Uterus (tissue), 2 donors: Measurements from ENCODE around the gene LRSAM1.

Experiments used
- CTCF ChIP-seq, 4 experiments: fragments of 200-600 bp in 2 of 4; fragments of 450-650 bp in 2 of 4; sonication (generic) in 2 of 4; IDR thresholded peaks; one replicate each; pipeline ENCODE4 v1.5.1; 2016 to 2019; ENCODE audit warnings: antibody characterized with exemption in 4 of 4, mild to moderate bottlenecking in 2 of 4, moderate library complexity in 1 of 4
- POLR2A ChIP-seq, 2 donors: fragments of 450-650 bp; IDR thresholded peaks; one replicate each; pipeline ENCODE4 v1.6.1; 2016; ENCODE audit warnings: antibody characterized with exemption in 2 of 2, mild to moderate bottlenecking in 1 of 2, moderate library complexity in 1 of 2

- TF ChIP-seq POLR2A (IDR thresholded peaks at IDR 0.05) (no peak), CTCF (IDR thresholded peaks at IDR 0.05) (no peak)
Observed at GRCh38 chr9:127549218-127549617, 97.9 kb downstream of the LRSAM1 start.
